ENCODE results near the gene ZBED5.

The ZBED5 gene

DNA sequence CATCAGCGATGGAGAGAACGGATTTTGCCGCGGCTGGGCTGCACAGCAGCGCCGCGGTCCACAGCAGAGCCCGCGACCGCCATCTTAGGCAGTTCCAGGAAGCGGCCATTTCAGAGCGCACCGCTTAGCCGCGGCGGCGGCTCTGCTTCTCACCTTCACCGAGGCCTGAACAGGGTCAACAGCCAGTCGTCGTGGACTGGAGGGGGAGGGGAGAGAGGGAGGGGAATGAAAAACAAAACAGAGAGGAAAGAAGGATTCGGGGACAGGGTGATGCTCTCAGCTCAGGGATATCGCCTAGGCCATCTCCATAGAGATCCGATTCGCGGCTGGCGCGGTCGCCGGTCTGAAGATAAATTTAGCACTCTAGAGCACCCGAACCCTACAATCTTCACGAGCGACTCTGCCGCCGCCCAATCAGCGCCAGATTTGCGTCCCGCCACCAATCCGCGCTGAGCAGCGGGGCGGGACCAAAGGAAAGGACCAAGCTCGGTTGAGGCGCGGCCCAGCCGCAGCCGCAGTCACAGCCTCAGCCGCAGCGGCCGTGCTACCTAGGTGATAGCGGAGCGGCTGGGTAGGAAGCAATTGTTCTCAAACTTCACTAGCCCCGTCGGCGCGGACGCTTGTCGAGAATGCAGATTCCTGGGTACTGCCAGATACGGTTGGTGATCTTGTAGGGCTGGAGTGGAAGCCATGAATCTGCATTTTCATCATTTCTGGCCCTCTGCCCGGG lies at the start of gene ZBED5:
Gene ZBED5, minus strand, starts transcription at position 345 of the 730 bp plus-strand sequence. CDS start 3,108 bp downstream, outside the sequence.
- Histone ChIP-seq H3K9me3 (ENCODE audit: low read length) (no peaks in the 10 kb centered on the region), H2AFZ (ENCODE audit: low read depth, low read length) (peak within 1 kb of the TSS; percentile 29), H3K36me3 (ENCODE audit: insufficient read depth, low read length) (peaks cover 31% of the 10 kb centered on the region), H3K4me3 (ENCODE audit: low read length) (peak within 1 kb of the TSS; percentile 93), H3K4me1 (ENCODE audit: insufficient read depth, low read length) (peaks cover 13% of the 10 kb centered on the region), H3K27me3 (ENCODE audit: insufficient read depth, low read length) (no peaks in the 10 kb centered on the region)

DNA sequence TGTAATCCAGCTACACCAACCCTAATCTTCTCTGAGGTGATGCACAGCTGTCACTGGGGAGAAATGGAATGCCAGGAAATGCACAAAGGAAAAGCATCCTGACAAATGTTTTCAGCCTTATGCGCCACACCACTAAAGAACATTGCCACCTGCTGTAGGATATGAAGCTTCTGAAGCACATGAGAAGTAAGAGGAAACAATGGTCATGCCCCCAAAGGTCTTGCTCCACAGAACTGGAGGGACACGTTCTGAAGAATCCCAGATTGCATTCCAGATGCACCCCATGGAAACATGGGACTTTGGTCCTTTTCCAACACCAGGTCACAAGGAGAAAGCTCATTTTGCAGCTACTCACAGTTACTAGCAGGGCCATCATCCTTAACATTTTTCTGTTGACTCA lies 48.7 kb upstream of the ZBED5 start:
- Histone ChIP-seq H3K9me3 (ENCODE audit: low read length) (no peaks in the 10 kb centered on the region), H3K4me3 (ENCODE audit: low read length) (no peak overlapping the region), H2AFZ (ENCODE audit: low read depth, low read length) (no peak overlapping the region), H3K4me1 (ENCODE audit: insufficient read depth, low read length) (peaks cover 9% of the 10 kb centered on the region), H3K27me3 (ENCODE audit: insufficient read depth, low read length) (no peaks in the 10 kb centered on the region), H3K36me3 (ENCODE audit: insufficient read depth, low read length) (no peaks in the 10 kb centered on the region)

DNA sequence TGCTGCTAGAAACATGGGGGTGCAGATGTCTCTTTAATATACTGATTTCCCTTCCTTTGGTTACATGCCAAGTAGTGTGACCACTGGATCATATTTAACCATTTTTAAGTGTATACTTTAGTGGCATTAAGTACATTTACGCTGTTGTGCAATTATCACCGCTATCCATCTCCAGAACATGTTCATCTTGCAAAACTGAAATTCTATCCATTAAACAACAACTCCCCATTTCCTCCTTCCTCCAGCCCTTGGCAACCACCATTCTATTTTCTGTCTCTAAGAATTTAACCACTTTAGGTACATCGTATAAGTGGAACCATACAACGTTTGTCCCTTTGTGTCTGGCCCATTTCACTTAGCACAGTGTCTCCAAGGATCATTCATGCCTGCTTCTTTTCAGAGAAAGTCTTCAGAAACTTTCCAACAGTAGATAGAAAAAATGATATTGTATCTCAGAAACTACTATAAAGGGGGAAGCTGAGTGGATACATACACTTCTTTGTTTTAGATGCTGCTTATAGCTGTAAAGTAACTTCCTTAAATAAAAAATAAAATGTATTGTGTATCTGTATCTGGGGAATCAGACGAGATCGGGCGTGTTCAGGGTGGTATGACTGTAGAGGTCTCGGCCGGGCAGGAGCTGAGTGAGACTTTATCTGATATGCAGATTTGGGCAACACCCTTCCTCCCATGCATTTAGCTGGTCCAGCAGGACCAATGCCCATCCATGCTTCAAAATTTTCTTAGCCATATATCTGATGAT lies 44.6 kb upstream of the ZBED5 start:
- Histone ChIP-seq H3K9me3 (ENCODE audit: low read length) (no peaks in the 10 kb centered on the region), H3K4me3 (ENCODE audit: low read length) (no peak overlapping the region), H3K36me3 (ENCODE audit: insufficient read depth, low read length) (no peaks in the 10 kb centered on the region), H3K27me3 (ENCODE audit: insufficient read depth, low read length) (no peaks in the 10 kb centered on the region), H3K4me1 (ENCODE audit: insufficient read depth, low read length) (peaks cover 21% of the 10 kb centered on the region), H2AFZ (ENCODE audit: low read depth, low read length) (no peak overlapping the region)

DNA sequence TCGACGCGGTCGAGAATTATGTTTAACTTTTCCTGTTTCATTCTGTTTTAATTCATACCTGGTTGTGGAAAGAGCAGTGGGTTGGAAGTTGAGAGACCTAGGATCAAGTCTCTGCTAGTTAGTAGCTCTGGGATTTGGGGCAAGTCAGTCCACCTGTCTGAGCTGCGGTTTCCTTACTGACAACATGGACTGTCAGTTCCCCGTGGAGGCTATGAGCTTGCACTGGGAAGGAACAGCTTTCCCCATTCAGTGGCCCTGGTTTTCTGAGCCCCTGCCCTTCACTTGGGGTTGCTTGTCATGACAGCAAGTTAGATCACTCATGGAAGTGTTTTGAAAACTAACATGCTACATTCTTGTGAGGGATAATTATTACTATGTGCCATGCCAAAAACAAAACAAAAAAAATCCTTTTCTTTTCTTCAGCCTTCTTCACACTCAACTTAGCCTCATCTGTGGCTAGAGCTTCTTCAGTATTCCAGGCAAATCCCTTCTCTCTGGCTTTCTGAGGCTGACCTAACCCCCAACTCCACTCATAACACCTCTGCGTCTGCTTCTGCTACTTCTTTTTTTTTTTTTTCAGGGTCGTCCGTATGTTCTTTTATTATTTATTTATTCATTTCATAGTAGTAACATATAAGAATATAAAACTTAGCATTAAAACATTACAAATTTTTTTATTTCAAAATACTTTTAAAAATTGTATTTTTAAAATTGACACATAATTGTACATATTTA lies 43.0 kb upstream of the ZBED5 start:
- Histone ChIP-seq H3K4me3 (ENCODE audit: low read length) (no peak overlapping the region), H3K9me3 (ENCODE audit: low read length) (no peaks in the 10 kb centered on the region)

DNA sequence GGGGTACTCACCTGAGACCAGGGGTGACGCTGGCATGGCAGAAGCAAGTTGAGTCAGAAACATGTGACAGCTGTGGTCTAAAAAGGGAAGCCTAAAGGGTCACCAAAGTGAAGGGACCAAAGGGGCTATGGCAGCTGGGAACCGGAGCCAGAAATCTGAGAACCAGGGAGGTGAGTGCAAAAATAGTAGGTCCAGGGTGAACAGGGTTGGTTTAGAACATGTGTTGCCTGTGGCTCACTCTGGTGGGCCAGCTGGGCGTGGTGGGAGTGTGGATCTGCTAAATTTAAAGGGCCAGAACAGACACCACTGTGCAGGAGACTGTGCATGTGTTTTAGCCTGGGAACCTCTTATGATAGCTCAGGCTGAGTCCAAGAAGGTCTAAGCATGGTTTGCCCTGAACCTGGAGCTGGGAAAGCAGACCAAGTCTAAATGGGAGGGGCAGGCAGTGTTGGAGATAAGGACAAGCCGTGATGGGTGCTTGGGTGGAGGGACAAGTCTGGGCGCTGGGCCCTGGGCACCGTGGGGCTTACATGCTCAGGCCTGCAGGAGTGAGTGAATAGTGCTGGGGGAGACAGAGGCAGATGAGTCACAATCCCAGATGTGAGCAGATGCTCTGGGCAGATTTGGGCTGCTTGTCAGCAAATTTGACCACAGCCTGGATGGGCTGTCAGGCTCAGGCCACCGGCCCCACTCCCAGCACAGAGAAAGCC lies 41.4 kb upstream of the ZBED5 start:
- Histone ChIP-seq H3K4me3 (ENCODE audit: low read length) (no peak overlapping the region), H3K9me3 (ENCODE audit: low read length) (no peaks in the 10 kb centered on the region), H2AFZ (ENCODE audit: low read depth, low read length) (no peak overlapping the region)

More for the DNA sequence above, 43.0 kb upstream of the ZBED5 start:
- H3K4me1 ChIP-seq (ENCODE audit: insufficient read depth, low read length) = peaks cover 12% of the 10 kb centered on the region
- H2AFZ ChIP-seq (ENCODE audit: low read depth, low read length) = peak overlapping the region; percentile 29
- no peaks in the 10 kb centered on the region for H3K36me3 ChIP-seq (ENCODE audit: insufficient read depth, low read length)
- no peaks in the 10 kb centered on the region for H3K27me3 ChIP-seq (ENCODE audit: insufficient read depth, low read length)

DNA sequence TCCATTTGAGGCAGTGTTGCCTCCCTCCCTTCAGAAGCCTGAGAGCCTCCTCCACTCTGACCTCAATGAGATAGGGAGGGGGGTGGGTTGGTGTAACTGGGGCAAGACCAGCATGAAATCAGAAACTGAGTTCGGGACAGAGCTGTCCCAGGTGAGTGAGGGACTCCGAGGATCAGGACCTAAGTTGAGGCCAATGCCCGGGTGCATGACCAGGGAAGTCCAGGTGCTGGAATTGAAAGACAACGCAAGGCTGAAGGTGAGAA lies 40.8 kb upstream of the ZBED5 start:
- Histone ChIP-seq H3K4me3 (ENCODE audit: low read length) (no peak overlapping the region), H3K36me3 (ENCODE audit: insufficient read depth, low read length) (no peaks in the 10 kb centered on the region), H3K9me3 (ENCODE audit: low read length) (no peaks in the 10 kb centered on the region), H2AFZ (ENCODE audit: low read depth, low read length) (no peak overlapping the region), H3K27me3 (ENCODE audit: insufficient read depth, low read length) (no peaks in the 10 kb centered on the region), H3K4me1 (ENCODE audit: insufficient read depth, low read length) (peaks cover 12% of the 10 kb centered on the region)

More for the DNA sequence above, 41.4 kb upstream of the ZBED5 start:
- no peaks in the 10 kb centered on the region for H3K27me3 ChIP-seq (ENCODE audit: insufficient read depth, low read length)
- no peaks in the 10 kb centered on the region for H3K36me3 ChIP-seq (ENCODE audit: insufficient read depth, low read length)
- peaks cover 12% of the 10 kb centered on the region for H3K4me1 ChIP-seq (ENCODE audit: insufficient read depth, low read length)

DNA sequence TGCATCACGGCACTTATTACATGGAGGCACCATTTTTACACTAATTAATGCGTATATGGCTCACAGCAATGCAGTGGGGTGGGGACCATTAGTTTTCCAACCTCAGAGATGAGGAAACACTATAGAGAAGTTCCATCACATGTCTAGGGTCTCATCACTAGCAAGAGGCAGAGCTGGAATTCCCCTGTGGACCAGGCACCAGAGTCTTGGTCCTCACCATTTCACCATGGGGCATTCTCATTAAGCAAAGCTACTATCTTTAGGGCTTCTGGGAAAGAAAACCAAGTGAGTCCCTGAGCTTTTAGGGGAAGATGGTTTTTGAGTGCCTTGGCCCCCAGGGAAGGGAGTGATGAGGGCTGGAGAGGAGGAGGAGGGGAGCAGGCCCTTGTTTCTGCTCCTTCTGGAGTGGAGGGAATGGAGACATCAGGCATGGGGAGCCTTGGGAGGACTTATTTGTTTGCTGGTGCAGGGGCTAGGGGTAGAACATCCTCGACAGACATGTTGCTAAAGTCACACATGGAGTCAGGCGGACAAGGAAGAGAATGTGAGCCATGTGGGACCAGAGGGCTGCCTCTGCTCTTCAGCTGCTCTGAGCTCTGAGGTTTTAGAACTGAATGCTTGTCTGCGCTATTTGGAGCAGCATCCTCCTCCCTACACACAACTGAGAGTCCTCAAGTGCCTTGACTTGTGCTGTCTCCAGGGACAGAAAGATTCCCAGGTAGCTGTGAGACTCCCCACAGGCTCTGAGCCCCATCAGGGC lies 40.3 kb upstream of the ZBED5 start:
- Histone ChIP-seq H3K4me3 (ENCODE audit: low read length) (no peak overlapping the region), H3K36me3 (ENCODE audit: insufficient read depth, low read length) (no peaks in the 10 kb centered on the region), H2AFZ (ENCODE audit: low read depth, low read length) (no peak overlapping the region), H3K9me3 (ENCODE audit: low read length) (no peaks in the 10 kb centered on the region), H3K4me1 (ENCODE audit: insufficient read depth, low read length) (peaks cover 12% of the 10 kb centered on the region), H3K27me3 (ENCODE audit: insufficient read depth, low read length) (no peaks in the 10 kb centered on the region)

DNA sequence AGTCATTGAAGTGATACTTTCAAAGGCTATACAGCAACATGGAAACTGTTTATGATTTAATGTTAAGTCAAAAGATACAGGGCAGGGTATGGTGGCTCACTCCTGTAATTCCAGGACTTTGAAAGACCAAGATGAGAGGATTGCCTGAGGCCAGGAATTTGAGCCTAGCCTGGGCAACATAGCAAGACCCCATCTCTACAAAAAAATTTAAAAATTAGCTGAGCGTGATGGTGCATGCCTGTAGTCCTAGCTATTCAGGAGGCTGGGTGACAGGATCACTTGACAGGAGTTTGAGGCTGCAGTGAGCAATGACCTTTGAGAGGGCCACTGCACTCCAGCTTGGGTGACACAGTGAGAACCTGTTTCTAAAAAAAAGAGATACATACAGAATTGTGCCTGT lies 39.3 kb upstream of the ZBED5 start:
- peaks cover 16% of the 10 kb centered on the region for H3K4me1 ChIP-seq (ENCODE audit: insufficient read depth, low read length)
- H3K4me3 ChIP-seq (ENCODE audit: low read length) = no peak overlapping the region
- no peaks in the 10 kb centered on the region for H3K27me3 ChIP-seq (ENCODE audit: insufficient read depth, low read length)
- H3K9me3 ChIP-seq (ENCODE audit: low read length) = no peaks in the 10 kb centered on the region
- H2AFZ ChIP-seq (ENCODE audit: low read depth, low read length) = no peak overlapping the region
- no peaks in the 10 kb centered on the region for H3K36me3 ChIP-seq (ENCODE audit: insufficient read depth, low read length)

DNA sequence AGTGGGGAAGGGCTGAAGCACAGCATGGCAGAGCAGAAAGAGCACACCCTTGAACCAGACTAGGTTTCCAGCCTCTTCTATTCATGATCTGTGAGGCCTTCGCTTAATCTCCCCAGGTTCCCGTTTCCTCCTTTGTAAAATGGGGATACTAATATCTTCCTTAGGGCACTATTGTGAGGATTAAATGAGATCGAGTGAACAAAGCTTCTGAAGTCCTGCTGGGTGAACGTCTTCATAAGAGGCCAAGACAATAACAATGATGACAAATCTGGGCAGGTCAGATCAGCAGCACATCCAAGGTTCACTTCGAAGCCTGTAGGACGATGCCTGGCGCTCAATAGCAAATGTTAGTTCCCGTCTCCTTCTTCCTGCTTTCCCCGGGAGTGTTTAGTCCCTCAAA lies 38.6 kb upstream of the ZBED5 start:
- H2AFZ ChIP-seq (ENCODE audit: low read depth, low read length) = no peak overlapping the region
- no peak overlapping the region for H3K4me3 ChIP-seq (ENCODE audit: low read length)
- H3K27me3 ChIP-seq (ENCODE audit: insufficient read depth, low read length) = no peaks in the 10 kb centered on the region
- no peaks in the 10 kb centered on the region for H3K9me3 ChIP-seq (ENCODE audit: low read length)
- no peaks in the 10 kb centered on the region for H3K36me3 ChIP-seq (ENCODE audit: insufficient read depth, low read length)
- peaks cover 16% of the 10 kb centered on the region for H3K4me1 ChIP-seq (ENCODE audit: insufficient read depth, low read length)

DNA sequence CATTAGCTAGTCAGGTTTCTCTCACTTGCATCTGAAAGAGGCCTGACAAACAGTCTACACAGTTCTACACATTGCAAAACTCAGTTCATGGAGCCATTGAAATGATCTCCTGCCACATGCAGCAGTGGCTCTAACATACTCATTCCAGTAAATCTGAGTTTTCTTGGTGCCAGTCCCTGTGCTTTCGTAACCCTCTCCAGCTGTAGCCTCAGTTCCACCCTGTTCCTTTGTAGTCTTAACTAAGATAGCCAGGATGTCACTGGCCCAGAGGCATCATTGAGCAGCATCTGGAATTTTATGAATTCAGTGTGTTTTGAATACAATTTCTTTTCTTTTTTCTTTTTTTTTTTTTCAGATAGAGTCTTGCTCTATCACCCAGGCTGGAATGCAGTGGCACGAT lies 37.4 kb upstream of the ZBED5 start:
- Histone ChIP-seq H3K4me1 (ENCODE audit: insufficient read depth, low read length) (peaks cover 9% of the 10 kb centered on the region), H2AFZ (ENCODE audit: low read depth, low read length) (no peak overlapping the region), H3K9me3 (ENCODE audit: low read length) (no peaks in the 10 kb centered on the region), H3K4me3 (ENCODE audit: low read length) (no peak overlapping the region), H3K27me3 (ENCODE audit: insufficient read depth, low read length) (no peaks in the 10 kb centered on the region), H3K36me3 (ENCODE audit: insufficient read depth, low read length) (no peaks in the 10 kb centered on the region)

DNA sequence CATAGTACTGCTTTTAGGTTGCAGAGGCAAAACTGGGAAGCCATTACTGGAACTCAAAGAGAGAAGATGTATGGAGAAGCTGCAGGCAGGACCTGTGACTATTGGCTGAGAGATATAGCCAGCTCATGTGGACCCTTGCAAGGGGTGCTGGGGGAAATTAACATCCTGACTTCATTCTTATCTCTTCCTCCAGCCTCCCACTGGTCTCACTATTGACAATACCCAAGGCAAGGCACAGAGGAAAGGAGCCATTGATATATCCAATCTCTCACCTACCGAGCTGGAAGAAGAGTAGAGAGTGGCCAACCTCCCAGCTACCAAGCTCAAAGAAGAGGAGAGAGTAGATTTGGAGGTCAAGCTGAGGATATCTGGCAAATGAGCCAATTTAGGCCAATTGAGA lies 36.8 kb upstream of the ZBED5 start:
- peaks cover 4% of the 10 kb centered on the region for H3K4me1 ChIP-seq (ENCODE audit: insufficient read depth, low read length)
- H3K27me3 ChIP-seq (ENCODE audit: insufficient read depth, low read length) = no peaks in the 10 kb centered on the region
- H3K4me3 ChIP-seq (ENCODE audit: low read length) = no peak overlapping the region
- no peaks in the 10 kb centered on the region for H3K36me3 ChIP-seq (ENCODE audit: insufficient read depth, low read length)
- no peak overlapping the region for H2AFZ ChIP-seq (ENCODE audit: low read depth, low read length)
- no peaks in the 10 kb centered on the region for H3K9me3 ChIP-seq (ENCODE audit: low read length)

DNA sequence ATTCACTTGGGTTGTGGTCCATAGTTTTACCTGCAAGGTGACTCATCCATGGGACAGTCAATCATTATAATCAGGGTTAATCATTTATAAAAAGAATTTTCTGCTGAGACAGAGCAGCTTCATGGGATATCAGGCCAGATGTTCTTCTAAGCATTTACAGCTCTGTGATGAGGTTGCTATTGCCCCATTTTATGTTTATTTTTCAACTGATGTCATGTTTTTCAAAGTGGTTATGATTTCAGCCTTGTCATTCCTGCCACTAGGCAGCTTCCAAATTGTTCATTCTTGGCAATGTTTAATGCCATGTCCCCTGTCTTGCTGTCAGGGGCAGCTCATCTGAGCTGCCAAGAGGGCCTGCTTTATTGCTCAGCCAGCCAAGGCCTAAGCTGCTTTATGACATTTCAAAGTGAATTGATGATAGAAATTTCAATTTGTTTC lies 35.9 kb upstream of the ZBED5 start:
- H3K36me3 ChIP-seq (ENCODE audit: insufficient read depth, low read length) = no peaks in the 10 kb centered on the region
- no peak overlapping the region for H2AFZ ChIP-seq (ENCODE audit: low read depth, low read length)
- H3K9me3 ChIP-seq (ENCODE audit: low read length) = no peaks in the 10 kb centered on the region
- H3K4me1 ChIP-seq (ENCODE audit: insufficient read depth, low read length) = peaks cover 4% of the 10 kb centered on the region
- no peaks in the 10 kb centered on the region for H3K27me3 ChIP-seq (ENCODE audit: insufficient read depth, low read length)
- no peak overlapping the region for H3K4me3 ChIP-seq (ENCODE audit: low read length)

All from neuron (in vitro differentiated cells).